ENCODE data around the gene KCNN4.
"Not testable (repeated sequence)": the region's sequence is repeated elsewhere in the genome, so short reads cannot be mapped to it uniquely, and the experiment has no call there.

KCNN4 gene

GRCh38 chr19:43774103-43774939 is 6.5 kb downstream of the KCNN4 start:
- DNase-seq, result no peak

DNA sequence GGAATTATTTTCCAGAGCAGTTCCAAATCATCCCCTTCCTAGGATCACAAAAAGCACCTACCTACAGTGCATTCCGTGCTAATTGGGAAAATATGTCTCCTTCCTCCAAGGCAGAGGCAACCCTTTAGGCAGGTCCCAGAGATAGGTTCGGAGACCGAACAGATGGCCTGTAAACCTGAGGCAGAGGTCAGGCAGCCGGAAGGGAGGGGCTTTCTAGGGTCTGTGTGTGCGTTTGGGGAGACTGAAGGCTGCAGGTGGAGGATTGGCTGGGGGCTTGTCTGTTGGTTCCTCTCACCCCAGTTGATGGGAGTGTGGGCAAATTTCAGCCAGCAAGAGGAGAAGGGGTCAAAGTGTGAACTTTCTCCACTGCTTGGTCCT is 7.1 kb downstream of the KCNN4 start:
- no peak for DNase-seq

- no peak for DNase-seq
Observed at GRCh38 chr19:43769256-43769655, 11.5 kb downstream of the KCNN4 start.

GRCh38 chr19:43768273-43769050 is 12.3 kb downstream of the KCNN4 start:
- DNase-seq, result no peak

DNA sequence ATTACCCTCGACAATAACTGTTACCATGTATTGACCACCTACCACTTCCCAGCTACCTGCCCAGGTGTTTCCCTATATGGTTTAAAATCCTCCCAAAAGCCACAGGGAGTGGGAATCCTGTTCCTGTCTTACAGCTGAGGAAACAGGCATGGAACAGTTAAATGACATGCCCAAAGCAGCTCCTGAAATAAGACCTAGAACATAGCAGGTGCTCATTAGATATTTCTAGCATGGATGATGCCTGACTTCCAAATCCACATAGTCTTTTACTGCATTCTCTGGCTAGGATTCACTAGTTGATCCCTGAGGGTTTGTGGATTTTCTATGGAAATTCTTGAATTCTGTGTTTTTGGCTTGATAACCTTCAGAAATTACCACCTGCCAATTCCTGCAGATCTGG is 13.0 kb downstream of the KCNN4 start:
- no peak for DNase-seq

GRCh38 chr19:43767316-43767715 is 13.5 kb downstream of the KCNN4 start:
- DNase-seq, result no peak

- no peak for DNase-seq
Observed at GRCh38 chr19:43766755-43767043, 14.1 kb downstream of the KCNN4 start.

GRCh38 chr19:43765109-43765876 is 15.5 kb downstream of the KCNN4 start:
- DNase-seq, result peak; percentile 72 to 80

DNA sequence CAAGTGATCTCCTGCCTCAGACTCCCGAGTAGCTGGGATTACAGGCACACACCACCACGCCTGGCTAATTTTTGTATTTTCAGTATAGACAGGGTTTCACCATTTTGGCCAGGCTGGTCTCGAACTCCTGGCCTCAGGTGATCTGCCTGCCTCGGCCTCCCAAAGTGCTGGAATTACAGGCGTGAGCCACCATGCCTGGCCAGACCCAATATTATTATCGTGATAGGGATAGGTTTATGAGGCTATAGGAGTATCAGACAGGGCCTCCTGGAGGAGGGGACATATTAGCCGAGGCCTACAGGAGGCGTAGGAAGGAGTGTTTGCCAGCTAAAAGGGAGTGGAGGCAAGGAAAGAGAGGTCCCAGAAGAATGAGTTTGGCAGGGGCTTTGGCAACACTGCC is 16.1 kb downstream of the KCNN4 start:
- not testable (repeated sequence) for DNase-seq

DNA sequence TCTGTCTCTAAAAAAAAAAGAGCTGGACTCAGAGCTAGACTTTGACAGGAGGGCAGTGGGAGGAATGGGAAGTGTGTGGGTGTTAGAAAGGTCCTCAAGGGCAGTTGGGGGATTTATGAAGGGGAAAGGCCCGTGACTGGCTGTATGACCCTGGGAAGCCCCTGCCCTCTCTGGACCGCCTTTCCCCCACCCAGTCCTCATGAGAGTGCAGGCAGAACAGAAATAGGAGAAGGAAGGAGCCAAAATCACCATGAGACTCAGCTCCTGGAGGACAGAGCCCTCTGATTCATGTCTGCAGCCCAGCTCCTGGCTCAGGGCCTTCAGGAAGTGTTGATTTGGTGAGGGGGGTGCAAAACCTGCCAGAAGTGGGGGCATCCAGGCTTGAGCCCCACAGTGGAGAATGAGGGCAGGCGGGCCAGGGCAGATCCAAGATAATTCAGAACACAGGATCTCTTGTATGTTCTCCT is 17.3 kb downstream of the KCNN4 start:
- no peak for DNase-seq

DNA sequence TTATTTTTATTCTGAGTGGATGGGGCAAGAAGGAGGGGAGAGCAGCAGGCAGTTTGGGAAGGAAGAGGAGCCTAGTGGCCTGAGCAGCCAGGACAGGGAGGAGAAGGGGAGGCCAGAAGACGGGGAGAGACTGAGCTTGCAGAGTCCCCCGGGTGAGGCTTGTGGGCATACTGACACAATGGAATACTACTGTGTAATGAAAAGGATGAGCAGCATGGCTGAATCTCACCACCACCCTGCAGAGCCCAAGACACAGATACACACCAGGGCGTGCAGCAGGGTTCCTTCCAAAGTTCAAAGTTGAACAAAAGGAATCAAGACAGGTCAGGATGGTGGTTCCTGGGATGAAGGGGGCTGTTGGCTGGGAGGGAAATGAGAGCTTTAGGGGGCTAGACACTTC is 18.0 kb downstream of the KCNN4 start:
- DNase-seq, result no peak

GRCh38 chr19:43760941-43761340 is 19.8 kb downstream of the KCNN4 start:
- DNase-seq, result no peak

- DNase-seq, result no peak
Observed at GRCh38 chr19:43759515-43759914, 21.3 kb downstream of the KCNN4 start.

DNA sequence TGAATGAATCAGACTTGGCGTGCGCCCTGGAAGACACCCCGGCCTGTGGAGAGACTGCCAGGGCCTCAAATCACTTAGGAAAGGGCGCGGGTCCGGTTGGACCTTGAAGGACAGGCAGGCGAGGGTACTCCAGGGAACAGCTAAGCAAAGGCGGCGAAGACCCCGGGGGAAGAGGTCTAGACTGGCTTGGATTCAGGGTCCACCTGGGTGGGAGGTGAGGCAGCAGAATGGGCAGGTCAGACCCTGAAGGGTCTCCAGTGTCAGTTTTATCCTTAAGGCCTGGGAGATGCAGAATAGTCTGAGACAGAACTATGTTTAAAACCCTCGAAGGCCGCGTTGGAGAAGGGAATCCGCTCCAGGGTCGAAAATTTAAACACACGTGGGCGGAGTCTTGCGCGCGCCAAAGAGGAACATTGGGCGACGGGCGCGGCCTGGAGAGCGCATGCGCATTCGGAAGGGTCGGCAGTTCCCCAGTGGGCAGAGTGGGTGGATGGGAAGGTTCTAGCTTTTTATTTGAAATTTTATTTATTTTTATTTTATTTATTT is 25.4 kb downstream of the KCNN4 start:
- DNase-seq, result peak; percentile 72 to 77

GRCh38 chr19:43754503-43755255 is 26.1 kb downstream of the KCNN4 start, which contains the start of gene SMG9:
Gene SMG9 (minus strand): TSS chr19:43754962. CDS start chr19:43750741, 4,221 bp downstream.
- peak; percentile 98 for DNase-seq

GRCh38 chr19:43754253-43754502 is 26.6 kb downstream of the KCNN4 start:
- no peak for DNase-seq

- no peak for DNase-seq
Observed at GRCh38 chr19:43752287-43752875, 28.4 kb downstream of the KCNN4 start.

- DNase-seq, result no peak
Observed at GRCh38 chr19:43751466-43752220, 29.1 kb downstream of the KCNN4 start.

- DNase-seq, result no peak
Observed at GRCh38 chr19:43749898-43750297, 30.9 kb downstream of the KCNN4 start.

- no peak for DNase-seq
Observed at GRCh38 chr19:43749152-43749551, 31.6 kb downstream of the KCNN4 start.

- DNase-seq, result no peak
Observed at GRCh38 chr19:43748685-43749084, 32.1 kb downstream of the KCNN4 start.

DNA sequence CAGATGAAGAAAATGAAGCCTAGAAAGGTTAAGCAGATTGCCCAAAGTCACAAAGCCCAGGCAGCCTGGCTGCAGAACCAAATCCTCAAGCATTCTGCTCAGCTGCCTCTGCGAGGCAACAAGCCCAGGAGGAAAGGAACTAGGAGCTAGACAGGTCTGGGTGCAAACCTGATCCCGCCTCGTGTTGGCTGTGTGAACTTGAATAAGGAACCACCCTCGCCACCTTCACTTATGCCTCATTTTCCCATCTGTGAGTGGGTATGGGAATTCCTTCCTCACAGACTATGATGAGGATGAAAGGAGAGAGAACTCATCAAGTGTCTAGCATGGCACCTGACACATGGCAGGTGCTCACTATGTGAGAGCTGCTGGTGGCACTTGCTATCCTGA is 32.6 kb downstream of the KCNN4 start:
- DNase-seq, result no peak

Data from activated CD4-positive, alpha-beta T cell treated with anti-CD3 and anti-CD28 coated beads for 4 hours (primary cell).